ENCODE results near the gene RPRD1B. TPM values are rescaled to one million over a fixed set of nuclear protein-coding genes. Genes with fewer than 3 reads are reported as not detected.

The RPRD1B gene
- total RNA-seq, 1 donor from 2014 or later: 37.7 TPM

- H3K4me1 Mint-ChIP-seq: peaks cover 9% of the 10 kb centered on the region
Measured at GRCh38 chr20:38040276-38040675, 6.7 kb downstream of the RPRD1B start.

GRCh38 chr20:38043512-38044300 lies 10.2 kb downstream of the RPRD1B start:
- Mint-ChIP-seq H3K4me3 (no peak overlapping the region), H3K27me3 (ENCODE audit: insufficient read depth, low read depth) (no peaks in the 10 kb centered on the region), H3K36me3 (peaks cover 14% of the 10 kb centered on the region), H3K9me3 (no peaks in the 10 kb centered on the region), H3K4me1 (peaks cover 2% of the 10 kb centered on the region), H3K27ac (no peak overlapping the region)
- Histone ChIP-seq H3K9ac (no peak overlapping the region), H3K27me3 (no peaks in the 10 kb centered on the region), H4K20me1 (ENCODE audit: low read depth) (peaks cover 55% of the 10 kb centered on the region), H3K36me3 (peaks cover 9% of the 10 kb centered on the region), H3K4me1 (peaks cover 3% of the 10 kb centered on the region), H3K4me2 (no peak overlapping the region), H3K4me3 (no peak overlapping the region), H3F3A (ENCODE audit: low read depth) (no peaks in the 10 kb centered on the region), H3K27ac (no peak overlapping the region), H3K79me2 (ENCODE audit: low read depth) (peaks cover 89% of the 10 kb centered on the region), H3K9me3 (ENCODE audit: low read depth) (no peaks in the 10 kb centered on the region), H2AFZ (replicated peaks) (no peak overlapping the region)
- DNase-seq (ENCODE audit: low spot score): no peak
- TF ChIP-seq CTCF (IDR thresholded peaks at IDR 0.05) (no peak), EZH2 (IDR thresholded peaks at IDR 0.05) (no peak), EZH2phosphoT487 (IDR thresholded peaks at IDR 0.05) (no peak)

More at GRCh38 chr20:38040276-38040675, 6.7 kb downstream of the RPRD1B start:
- no peaks in the 10 kb centered on the region for H3K9me3 ChIP-seq (ENCODE audit: low read depth)
- peaks cover 20% of the 10 kb centered on the region for H3K36me3 ChIP-seq
- H3K27ac ChIP-seq: no peak overlapping the region
- H3K27me3 Mint-ChIP-seq (ENCODE audit: insufficient read depth, low read depth): no peaks in the 10 kb centered on the region
- H2AFZ ChIP-seq (replicated peaks): no peak overlapping the region
- peaks cover 91% of the 10 kb centered on the region for H3K79me2 ChIP-seq (ENCODE audit: low read depth)
- no peaks in the 10 kb centered on the region for H3K4me1 ChIP-seq
- H3K4me3 Mint-ChIP-seq: no peak overlapping the region
- H4K20me1 ChIP-seq (ENCODE audit: low read depth): peaks cover 30% of the 10 kb centered on the region
- H3K4me2 ChIP-seq: no peak overlapping the region
- no peaks in the 10 kb centered on the region for H3F3A ChIP-seq (ENCODE audit: low read depth)
- peaks cover 22% of the 10 kb centered on the region for H3K36me3 Mint-ChIP-seq
- H3K4me3 ChIP-seq: no peak overlapping the region
- TF ChIP-seq CTCF (IDR thresholded peaks at IDR 0.05) (no peak), EZH2 (IDR thresholded peaks at IDR 0.05) (no peak), EZH2phosphoT487 (IDR thresholded peaks at IDR 0.05) (no peak)
- no peak overlapping the region for H3K27ac Mint-ChIP-seq
- DNase-seq (ENCODE audit: low spot score): no peak
- H3K9me3 Mint-ChIP-seq: no peaks in the 10 kb centered on the region
- no peaks in the 10 kb centered on the region for H3K27me3 ChIP-seq
- no peak overlapping the region for H3K9ac ChIP-seq

- Histone ChIP-seq H3F3A (ENCODE audit: low read depth) (no peaks in the 10 kb centered on the region), H3K27me3 (no peaks in the 10 kb centered on the region), H2AFZ (replicated peaks) (no peak overlapping the region), H3K27ac (no peak overlapping the region), H3K36me3 (peaks cover 9% of the 10 kb centered on the region), H3K4me1 (peaks cover 3% of the 10 kb centered on the region), H3K4me3 (no peak overlapping the region), H3K9me3 (ENCODE audit: low read depth) (no peaks in the 10 kb centered on the region), H3K9ac (no peak overlapping the region), H3K79me2 (ENCODE audit: low read depth) (peaks cover 80% of the 10 kb centered on the region), H4K20me1 (ENCODE audit: low read depth) (peaks cover 55% of the 10 kb centered on the region), H3K4me2 (no peak overlapping the region)
- H3K27me3 Mint-ChIP-seq (ENCODE audit: insufficient read depth, low read depth): no peaks in the 10 kb centered on the region
- DNase-seq (ENCODE audit: low spot score): no peak
- no peak overlapping the region for H3K4me3 Mint-ChIP-seq
- H3K36me3 Mint-ChIP-seq: peaks cover 17% of the 10 kb centered on the region
- H3K9me3 Mint-ChIP-seq: no peaks in the 10 kb centered on the region
- no peak for TF ChIP-seq EZH2 (IDR thresholded peaks at IDR 0.05)
- TF ChIP-seq EZH2phosphoT487 (IDR thresholded peaks at IDR 0.05): no peak
- no peak for TF ChIP-seq CTCF (IDR thresholded peaks at IDR 0.05)
- H3K27ac Mint-ChIP-seq: no peak overlapping the region
- H3K4me1 Mint-ChIP-seq: peaks cover 2% of the 10 kb centered on the region
Measured at GRCh38 chr20:38044685-38045084, 11.1 kb downstream of the RPRD1B start.
